AG09319 (cell line): ENCODE data around the gene PPRC1.

ENCODE experiments used
- DNase-seq: peaks from one replicate; pipeline ENCODE4 v3.0.0-alpha.2; 2010; ENCODE audit warnings: low read depth; ENCODE audit errors: extremely low read depth
- TF ChIP-seq, protein P1 (sequence below): IDR thresholded peaks from 2 replicates; pipeline ENCODE4 v1.5.1; 2011; ENCODE audit warnings: low read depth, mild to moderate bottlenecking, inconsistent platforms, low read length, moderate library complexity

PPRC1 gene

DNA sequence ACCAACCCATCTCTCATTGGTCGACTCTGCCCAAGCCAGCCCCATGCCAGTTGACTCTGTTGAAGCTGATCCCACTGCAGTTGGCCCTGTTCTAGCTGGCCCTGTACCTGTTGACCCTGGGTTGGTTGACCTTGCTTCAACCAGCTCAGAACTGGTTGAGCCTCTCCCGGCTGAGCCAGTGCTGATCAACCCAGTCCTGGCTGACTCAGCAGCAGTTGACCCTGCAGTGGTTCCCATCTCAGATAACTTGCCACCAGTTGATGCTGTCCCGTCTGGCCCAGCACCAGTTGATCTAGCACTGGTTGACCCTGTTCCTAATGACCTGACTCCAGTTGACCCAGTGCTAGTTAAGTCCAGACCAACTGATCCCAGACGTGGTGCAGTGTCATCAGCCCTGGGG is 7.4 kb downstream of the PPRC1 start:
- DNase-seq, result no peak
- TF ChIP-seq, protein P1, sequence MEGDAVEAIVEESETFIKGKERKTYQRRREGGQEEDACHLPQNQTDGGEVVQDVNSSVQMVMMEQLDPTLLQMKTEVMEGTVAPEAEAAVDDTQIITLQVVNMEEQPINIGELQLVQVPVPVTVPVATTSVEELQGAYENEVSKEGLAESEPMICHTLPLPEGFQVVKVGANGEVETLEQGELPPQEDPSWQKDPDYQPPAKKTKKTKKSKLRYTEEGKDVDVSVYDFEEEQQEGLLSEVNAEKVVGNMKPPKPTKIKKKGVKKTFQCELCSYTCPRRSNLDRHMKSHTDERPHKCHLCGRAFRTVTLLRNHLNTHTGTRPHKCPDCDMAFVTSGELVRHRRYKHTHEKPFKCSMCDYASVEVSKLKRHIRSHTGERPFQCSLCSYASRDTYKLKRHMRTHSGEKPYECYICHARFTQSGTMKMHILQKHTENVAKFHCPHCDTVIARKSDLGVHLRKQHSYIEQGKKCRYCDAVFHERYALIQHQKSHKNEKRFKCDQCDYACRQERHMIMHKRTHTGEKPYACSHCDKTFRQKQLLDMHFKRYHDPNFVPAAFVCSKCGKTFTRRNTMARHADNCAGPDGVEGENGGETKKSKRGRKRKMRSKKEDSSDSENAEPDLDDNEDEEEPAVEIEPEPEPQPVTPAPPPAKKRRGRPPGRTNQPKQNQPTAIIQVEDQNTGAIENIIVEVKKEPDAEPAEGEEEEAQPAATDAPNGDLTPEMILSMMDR, result no peak

DNA sequence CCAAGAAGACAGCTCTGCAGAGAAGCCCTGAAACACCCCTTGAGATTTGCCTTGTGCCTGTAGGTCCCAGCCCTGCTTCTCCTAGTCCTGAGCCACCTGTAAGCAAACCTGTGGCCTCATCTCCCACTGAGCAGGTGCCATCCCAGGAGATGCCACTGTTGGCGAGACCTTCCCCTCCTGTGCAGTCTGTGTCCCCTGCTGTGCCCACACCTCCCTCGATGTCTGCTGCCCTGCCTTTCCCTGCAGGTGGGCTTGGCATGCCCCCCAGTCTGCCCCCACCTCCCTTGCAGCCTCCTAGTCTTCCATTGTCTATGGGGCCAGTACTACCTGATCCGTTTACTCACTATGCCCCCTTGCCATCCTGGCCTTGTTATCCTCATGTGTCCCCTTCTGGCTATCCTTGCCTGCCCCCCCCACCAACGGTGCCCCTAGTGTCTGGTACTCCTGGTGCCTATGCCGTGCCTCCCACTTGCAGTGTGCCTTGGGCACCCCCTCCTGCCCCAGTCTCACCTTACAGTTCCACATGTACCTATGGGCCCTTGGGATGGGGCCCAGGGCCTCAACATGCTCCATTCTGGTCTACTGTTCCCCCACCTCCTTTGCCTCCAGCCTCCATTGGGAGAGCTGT is 8.2 kb downstream of the PPRC1 start:
- DNase-seq, result no peak
- TF ChIP-seq, protein P1, result no peak

DNA sequence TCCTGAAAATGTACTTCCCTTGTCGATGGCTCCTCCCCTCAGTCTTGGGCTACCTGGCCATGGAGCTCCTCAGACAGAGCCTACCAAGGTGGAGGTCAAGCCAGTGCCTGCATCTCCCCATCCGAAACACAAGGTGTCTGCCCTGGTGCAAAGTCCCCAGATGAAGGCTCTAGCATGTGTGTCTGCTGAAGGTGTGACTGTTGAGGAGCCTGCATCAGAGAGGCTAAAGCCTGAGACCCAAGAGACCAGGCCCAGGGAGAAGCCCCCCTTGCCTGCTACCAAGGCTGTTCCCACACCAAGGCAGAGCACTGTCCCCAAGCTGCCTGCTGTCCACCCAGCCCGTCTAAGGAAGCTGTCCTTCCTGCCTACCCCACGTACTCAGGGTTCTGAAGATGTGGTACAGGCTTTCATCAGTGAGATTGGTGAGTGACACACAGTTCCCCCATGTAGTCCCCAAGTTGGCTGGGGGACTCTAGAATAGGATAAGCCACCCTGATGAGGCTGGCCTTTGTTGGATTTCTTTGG is 8.8 kb downstream of the PPRC1 start:
- TF ChIP-seq, protein P1, result no peak
- no peak for DNase-seq

DNA sequence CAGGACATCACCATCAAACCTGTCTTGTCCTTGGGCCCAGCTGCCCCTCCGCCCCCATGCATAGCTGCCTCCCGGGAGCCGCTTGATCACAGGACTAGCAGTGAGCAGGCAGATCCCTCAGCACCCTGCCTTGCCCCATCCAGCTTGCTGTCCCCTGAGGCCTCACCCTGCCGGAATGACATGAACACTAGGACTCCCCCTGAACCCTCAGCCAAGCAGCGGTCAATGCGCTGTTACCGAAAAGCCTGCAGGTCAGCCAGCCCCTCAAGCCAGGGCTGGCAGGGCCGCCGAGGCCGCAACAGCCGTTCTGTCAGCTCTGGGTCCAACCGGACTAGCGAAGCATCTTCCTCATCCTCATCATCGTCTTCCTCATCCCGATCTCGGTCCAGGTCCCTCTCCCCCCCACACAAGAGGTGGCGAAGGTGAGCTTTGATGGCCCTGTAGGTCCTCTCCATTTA is 14.2 kb downstream of the PPRC1 start:
- TF ChIP-seq, protein P1, result no peak
- no peak for DNase-seq

DNA sequence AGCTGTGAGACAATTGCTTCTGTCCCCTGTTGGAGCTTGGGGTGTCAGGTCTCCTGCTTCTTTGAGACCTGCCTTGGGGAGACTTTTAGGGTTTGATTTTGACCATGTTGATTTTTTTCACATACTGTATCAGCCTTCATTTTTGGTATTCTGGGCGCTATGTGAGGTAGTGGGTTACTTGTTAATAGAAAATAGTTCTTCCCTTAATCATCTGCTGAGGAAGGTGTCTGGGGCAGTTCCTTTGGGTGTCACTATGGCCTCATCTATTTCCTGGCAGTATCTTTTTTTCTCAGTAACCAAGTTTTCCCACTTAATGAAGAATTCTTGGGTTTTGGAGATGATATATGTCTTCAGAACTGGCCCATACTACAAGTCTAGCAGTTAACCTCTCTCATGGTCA is 14.7 kb downstream of the PPRC1 start:
- TF ChIP-seq, protein P1, result no peak
- no peak for DNase-seq

DNA sequence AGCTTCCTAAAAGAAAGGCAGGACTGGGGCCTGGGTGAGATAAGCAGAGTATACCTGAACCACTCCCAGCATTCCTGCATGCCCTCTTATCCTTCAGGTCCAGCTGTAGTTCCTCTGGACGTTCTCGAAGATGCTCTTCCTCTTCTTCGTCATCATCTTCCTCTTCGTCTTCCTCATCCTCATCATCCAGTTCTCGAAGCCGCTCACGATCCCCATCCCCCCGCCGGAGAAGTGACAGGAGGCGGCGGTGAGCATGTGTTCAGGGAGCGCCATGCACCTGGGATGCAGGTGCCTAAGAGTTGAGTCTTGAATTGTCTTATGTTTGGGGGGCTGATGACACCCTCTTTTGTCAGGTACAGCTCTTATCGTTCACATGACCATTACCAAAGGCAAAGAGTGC is 15.4 kb downstream of the PPRC1 start:
- no peak for DNase-seq
- TF ChIP-seq, protein P1, result no peak

DNA sequence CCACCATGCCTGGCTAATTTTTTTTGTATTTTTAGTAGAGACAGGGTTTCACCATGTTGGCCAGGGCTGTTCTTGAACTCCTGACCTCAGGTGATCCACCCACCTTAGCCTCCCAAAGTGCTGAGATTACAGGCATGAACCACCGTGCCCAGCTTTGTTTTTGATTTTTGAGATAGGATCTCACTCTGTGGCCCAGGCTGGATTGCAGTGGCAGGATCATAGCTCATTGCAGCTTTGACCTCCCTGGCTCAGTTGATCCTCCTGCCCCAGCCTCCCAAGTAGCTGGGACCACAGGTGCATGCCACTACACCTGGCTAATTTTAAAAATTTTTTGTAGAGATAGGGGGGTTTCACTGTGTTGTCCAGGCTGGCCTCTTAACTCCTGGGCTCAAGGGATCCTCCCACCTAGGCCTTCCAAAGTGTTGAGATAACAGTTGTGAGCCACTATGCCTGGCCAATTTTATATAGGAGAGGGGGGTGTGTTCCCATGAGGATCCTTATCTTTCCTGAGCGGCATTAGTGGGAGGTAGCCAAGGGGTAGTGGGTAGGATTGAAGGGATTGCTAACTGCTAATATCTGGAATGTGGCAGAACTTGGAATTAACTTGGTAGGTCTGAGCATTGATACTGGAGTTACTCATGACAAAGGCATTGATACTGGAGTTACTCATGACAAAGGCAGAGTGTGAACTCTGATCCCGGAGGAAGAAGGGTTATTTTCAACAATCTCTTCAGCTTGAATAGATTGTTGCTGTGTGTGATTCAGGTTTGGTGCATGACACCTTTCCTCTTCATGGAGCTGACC is 18.3 kb downstream of the PPRC1 start:
- DNase-seq, result no peak
- TF ChIP-seq, protein P1, result no peak
